NCI-H345 (cell line): Measurements from ENCODE around the gene PLCXD3.
"Not testable (repeated sequence)": the region's sequence is repeated elsewhere in the genome, so short reads cannot be mapped to it uniquely, and the experiment has no call there.

Experiments
- DNase-seq: peaks from one replicate; lab custom pipeline; 2025; lab: John Stamatoyannopoulos, UW

Gene PLCXD3

GRCh38 chr5:41510176-41510831, at the start of gene PLCXD3:
Gene PLCXD3, minus strand, starts transcription at chr5:41510601. Its CDS starts 75 bp downstream, at chr5:41510526.
- peak; percentile 48 for DNase-seq

DNA sequence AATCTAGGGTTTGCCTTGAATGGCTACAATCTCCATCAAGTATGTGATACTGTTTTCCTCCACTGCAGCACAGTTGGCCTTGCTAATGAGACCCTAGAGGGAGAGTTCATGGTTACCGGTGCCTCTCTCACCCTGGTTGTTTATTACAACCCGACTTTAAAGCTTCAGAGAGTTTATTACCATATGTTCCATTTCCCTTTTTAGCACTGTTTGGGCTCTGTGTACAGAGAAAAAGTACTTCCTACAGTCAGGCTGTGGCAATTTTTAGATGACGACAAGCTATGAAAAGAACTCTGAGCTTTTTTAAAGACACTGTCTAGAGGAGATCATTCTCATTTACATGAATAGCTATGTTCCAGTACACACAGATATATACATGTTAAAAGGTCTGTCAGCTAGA, 48.8 kb upstream of the PLCXD3 start:
- no peak for DNase-seq

- DNase-seq: no peak
These were observed 47.9 kb upstream of the PLCXD3 start for GRCh38 chr5:41558295-41558694.

DNA sequence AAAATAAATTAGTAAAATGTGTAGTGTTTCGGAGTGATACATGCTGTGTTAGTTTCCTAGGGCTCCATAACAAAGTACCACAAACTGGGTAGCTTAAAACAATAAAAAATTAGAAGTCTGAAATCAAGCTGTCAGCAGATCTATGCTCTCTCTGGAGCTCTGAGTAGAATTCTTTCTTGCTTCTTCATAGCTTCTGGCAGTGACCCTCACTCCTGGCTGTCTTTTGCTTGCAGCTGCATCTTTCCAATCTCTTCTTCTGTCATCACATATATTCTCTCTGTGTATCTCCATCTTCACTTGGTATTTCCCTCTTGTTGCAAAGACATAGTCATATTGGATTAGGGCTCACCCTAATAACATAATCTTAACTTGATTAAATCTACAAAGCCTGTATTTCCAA, 37.6 kb upstream of the PLCXD3 start:
- DNase-seq: no peak

DNA sequence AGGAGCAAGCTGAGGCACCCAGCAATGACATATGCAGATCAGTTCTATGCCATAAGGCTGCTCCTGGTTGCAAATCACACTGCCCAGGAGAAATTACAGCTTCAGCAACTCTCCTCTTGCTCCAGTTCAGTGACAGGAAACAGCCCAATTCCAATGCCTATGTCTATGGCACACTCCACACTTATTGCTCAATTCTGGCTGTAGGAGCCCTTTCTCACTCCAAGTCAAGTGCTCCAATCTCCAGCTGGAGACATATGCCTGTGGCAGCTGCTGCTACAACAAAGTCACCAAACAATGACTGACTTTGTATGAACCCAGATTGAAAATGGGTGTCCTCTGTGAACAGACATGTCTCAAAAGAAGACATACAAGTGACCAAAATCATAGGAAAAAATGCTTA, 31.8 kb upstream of the PLCXD3 start:
- DNase-seq: no peak

DNA sequence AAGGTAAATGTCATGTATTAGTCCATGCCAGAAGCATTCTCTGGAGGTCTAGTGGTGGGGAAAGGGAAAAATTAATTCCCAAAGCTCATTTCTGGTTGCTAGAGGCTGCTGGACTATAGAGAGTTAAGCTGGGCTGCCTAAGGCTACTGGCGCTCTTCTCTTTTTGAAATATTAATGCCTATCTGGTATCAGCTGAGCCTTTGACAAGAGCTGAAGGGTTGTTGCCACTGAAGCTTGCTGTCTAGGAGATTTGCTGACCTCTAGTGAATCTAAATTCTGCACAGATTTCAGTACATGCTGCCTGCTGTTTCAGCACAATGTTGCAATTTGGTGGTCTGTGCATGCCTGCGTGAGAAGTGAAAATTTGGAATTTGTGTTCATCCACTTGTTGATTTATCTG, 29.1 kb upstream of the PLCXD3 start:
- no peak for DNase-seq

DNA sequence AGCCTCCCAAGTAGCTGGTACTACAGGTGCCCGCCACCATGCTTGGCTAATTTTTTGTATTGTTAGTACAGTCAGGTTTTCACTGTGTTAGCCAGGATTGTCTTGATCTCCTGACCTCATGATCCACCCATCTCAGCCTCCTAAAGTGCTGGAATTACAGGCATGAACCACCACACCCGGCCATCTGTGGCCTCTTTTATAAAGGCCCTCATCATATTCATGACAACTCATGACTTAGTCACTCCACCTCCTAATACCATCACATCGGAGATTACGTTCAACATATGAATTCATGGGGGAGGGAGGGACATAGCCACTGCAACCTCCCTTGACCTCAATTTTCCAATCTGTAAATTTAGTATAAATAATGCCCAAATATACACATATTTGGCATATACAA, 27.2 kb upstream of the PLCXD3 start:
- DNase-seq: no peak

DNA sequence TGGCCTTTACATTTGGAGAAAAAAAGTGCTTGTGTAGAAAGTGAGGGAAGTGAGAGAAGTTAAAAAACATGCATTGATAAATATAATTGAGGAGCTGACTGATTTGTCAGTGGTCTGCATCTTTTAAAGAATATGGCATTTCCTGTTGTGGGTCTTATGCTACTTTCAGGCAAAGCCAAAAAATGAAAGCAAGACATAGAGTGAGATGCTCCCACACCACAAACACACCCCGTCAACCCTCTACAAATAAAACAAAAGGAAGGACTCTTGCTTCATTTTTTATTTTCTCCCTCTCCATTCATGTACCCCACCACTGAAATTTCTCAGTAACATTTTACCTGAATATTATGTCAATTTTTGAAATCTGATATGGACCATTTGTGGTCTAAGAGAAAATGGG, 22.1 kb upstream of the PLCXD3 start:
- DNase-seq: no peak

GRCh38 chr5:41527201-41527779, 16.9 kb upstream of the PLCXD3 start:
- DNase-seq: no peak

DNA sequence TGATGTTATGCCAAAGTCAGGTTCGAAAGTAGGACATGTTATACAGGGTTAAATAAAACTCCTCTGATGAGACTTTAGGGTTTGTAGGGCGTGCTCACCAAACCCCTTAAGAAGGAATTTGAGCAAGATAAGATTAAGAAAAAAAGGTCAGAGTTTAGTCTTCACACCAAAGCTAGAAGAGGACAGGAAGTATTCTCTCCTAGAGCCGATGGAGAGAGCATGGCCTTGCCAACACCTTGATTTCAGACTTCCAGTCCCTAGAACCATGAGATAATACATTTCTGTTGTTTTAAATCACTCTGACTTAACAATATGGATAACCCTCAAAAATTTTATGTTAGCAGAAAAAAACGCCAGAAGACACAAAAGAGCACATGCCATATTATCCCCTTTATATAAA, 16.3 kb upstream of the PLCXD3 start:
- no peak for DNase-seq

DNA sequence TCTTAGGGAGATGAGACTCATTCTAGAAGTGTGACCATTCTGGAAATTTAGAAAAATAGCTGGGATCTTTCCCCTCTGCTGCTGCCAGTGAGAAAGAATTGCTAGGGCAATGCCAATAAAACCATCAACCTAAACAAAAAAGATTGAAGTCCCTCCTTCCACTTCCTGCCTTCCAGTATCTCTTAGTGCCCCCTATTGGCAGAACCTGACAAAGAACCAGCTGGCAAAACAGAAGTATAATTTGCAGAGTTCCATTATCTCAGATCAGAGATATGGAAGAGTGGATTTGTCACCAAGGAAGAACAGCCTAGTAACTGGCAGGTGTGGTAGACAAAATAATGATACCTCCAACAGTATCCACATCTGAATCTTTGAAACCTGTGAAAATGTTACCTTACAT, 13.8 kb upstream of the PLCXD3 start:
- no peak for DNase-seq

- DNase-seq: no peak
These were observed 11.9 kb upstream of the PLCXD3 start for GRCh38 chr5:41522193-41522786.

GRCh38 chr5:41519801-41520200, 9.4 kb upstream of the PLCXD3 start:
- DNase-seq: no peak

DNA sequence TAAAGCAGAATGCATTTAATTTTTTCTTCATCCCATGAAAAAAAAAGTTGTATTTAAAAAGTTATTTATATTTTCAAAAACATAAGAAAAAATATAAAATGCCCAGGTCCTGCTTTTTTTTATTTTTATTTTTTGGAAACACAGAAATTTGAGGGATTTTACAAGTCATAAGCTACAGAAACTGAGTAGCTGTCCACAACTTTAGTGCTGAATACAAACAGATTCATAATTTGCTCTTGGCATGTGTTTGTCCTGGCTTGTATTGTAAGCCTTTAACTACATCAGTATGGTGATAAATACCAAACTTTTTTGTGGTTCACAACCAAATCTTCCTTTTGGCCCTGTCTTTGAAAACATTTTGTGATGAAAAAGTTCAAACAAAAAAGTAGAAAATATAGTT, 7.5 kb upstream of the PLCXD3 start:
- no peak for DNase-seq

GRCh38 chr5:41511241-41511640, 840 bp upstream of the PLCXD3 start:
- no peak for DNase-seq

- no peak for DNase-seq
These were observed 814 bp downstream of the PLCXD3 start for GRCh38 chr5:41509399-41510175.

DNA sequence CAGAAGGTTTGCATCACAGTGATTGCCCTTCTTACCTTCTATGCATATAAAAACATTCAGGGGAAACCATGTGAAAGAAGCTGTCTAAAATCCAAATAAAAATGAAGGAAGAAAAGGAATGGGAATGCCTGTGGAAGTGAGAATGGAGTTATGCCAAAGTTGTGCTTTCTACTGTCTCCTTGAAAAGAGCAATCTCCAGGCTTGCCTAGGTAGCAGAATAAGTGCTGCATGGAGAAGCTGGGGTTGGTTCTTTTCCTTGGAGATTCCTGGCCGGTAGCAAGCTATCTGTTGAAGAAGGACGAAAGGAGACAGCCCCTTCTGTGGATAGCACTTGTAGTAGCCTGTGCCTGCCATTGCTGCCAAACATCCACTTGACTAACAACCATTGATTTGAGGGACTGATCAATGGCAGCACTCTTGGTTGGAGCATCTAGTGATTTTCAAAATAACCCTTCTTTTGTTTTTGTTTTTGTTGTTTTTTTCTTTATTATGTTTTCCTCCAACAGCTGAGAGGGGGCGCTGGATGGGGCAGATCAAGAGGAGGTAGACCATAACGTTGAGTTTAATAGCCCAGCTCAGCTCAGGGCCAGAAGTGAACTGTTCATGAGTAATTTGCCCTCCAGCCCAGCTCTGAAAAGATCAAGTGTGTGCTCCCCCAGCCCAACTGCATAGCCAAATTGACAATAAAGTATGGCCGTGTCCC, 1.6 kb downstream of the PLCXD3 start:
- no peak for DNase-seq

DNA sequence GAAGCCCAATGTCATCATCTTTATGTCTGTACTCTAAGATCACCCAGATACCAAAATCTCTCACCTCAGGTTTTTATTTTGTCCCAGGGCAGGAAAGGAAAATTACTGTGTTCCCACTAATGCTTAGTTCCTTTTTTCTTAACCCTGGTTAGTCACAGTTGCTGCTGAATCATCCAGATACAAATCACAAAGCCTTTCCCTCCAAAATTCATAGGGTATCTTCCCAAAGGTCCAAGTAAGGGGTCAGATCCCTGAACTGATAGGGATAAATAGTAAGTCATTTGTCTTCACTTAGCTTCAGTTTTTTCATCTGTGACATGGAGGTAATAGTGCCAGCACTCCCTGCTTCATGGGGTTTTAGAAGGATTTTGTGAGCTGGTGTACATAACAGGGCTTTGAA, 2.2 kb downstream of the PLCXD3 start:
- no peak for DNase-seq

- no peak for DNase-seq
These were observed 2.9 kb downstream of the PLCXD3 start for GRCh38 chr5:41507501-41507900.

DNA sequence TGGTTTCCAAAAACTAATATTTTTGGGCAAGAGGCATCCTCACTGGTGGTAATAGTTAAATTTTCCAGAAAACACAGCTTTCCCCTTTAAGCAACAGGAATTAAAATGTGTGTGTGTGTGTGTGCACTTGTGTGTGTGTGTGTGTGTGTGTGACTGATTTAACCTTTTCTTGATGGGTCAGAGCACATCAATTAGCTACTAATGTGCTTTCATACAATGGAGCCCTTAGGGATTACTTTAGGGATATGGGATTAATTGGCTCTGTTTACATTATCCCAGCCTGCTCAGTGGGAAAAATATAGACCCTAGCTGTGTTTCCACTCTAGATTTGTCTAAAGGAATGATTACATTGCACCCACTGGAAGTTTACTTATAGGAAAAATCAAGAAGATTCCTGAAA, 6.5 kb downstream of the PLCXD3 start:
- DNase-seq: no peak

- DNase-seq: no peak
These were observed 7.1 kb downstream of the PLCXD3 start for GRCh38 chr5:41503310-41503709.

DNA sequence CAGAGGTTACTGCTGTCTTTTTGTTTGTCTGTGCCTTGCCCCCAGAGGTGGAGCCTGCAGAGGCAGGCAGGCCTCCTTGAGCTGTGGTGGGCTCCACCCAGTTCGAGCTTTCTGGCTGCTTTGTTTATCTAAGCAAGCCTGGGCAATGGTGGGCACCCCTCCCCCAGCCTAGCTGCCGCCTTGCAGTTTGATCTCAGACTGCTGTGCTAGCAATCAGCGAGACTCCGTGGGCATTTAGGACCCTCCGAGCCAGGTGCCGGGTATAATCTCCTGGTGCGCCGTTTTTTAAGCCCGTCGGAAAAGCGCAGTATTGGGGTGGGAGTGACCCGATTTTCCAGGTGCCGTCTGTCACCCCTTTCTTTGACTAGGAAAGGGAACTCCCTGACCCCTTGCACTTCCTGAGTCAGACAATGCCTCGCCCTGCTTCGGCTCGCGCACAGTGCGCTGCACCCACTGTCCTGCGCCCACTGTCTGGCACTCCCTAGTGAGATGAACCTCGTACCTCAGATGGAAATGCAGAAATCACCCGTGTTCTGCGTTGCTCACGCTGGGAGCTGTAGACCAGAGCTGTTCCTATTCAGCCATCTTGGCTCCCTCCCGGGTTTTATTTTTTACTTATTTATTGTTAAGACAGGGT, 16.8 kb downstream of the PLCXD3 start:
- not testable (repeated sequence) for DNase-seq
